Naive thymus-derived CD4-positive, alpha-beta T cell (primary cell): ENCODE data around the gene GTF2H4. TPM values are rescaled to one million over a fixed set of nuclear protein-coding genes. Genes with fewer than 3 reads are reported as not detected.

Experiments
- ATAC-seq: fragments of 150-1000 bp; cut with Tn5 transposase; 2 replicates; pipeline ENCODE4 v1.10.0; 2021; ENCODE audit warnings: mild to moderate bottlenecking, moderate library complexity
- CTCF ChIA-PET: fragments of 350-600 bp; sonication (Branson Sonifier 250); formaldehyde crosslinking; loops from one replicate; lab custom pipeline; 2021; ENCODE audit warnings: antibody characterized with exemption; lab: Charles Lee
- POLR2A ChIA-PET: fragments of 350-600 bp; sonication (Branson Sonifier 250); formaldehyde crosslinking; loops from one replicate; lab custom pipeline; 2021; ENCODE audit warnings: antibody characterized with exemption, inconsistent platforms; lab: Charles Lee
- DNase-seq, 9 donors: peaks; one replicate each; pipeline versions ENCODE4 v3.0.0 to v3.0.0-alpha.2; 2020 to 2022; ENCODE audit warnings: mixed read lengths in 1 of 9
- H3K27ac ChIP-seq: one replicate; pipeline ENCODE4 v1.7.0; 2013; ENCODE audit warnings: mild to moderate bottlenecking, low read depth, low read length, moderate library complexity
- H3K27me3 ChIP-seq, 2 donors: one replicate each; pipeline ENCODE4 v1.7.0; 2013; ENCODE audit warnings: low read length in 2 of 2, mild to moderate bottlenecking in 2 of 2, moderate library complexity in 2 of 2; ENCODE audit not compliant: control insufficient read depth in 2 of 2, insufficient read depth in 2 of 2
- H3K36me3 ChIP-seq, 3 experiments: 1 replicate in 2 of 3; 2 replicates in 1 of 3; pipeline ENCODE4 v1.7.0; 2013; ENCODE audit warnings: low read length in 3 of 3, mild to moderate bottlenecking in 3 of 3, moderate library complexity in 1 of 3; ENCODE audit not compliant: insufficient read depth in 3 of 3, control insufficient read depth in 2 of 3
- H3K4me1 ChIP-seq, 2 donors: one replicate each; pipeline ENCODE4 v1.7.0; 2013; ENCODE audit warnings: low read length in 2 of 2, mild to moderate bottlenecking in 2 of 2, moderate library complexity in 1 of 2; ENCODE audit not compliant: control insufficient read depth in 2 of 2, insufficient read depth in 2 of 2
- H3K4me3 ChIP-seq: 2 replicates; pipeline ENCODE4 v1.7.0; 2013; ENCODE audit warnings: mild to moderate bottlenecking, low read length
- H3K9me3 ChIP-seq, 3 experiments: 1 replicate in 2 of 3; 2 replicates in 1 of 3; pipeline ENCODE4 v1.7.0; 2013; ENCODE audit warnings: low read length in 3 of 3; ENCODE audit not compliant: control insufficient read depth in 2 of 3
- H3K27ac Mint-ChIP-seq, 9 donors: one replicate each; pipeline ENCODE4 v1.8.0; 2020 to 2022; ENCODE audit warnings: mixed read lengths in 9 of 9, mild to moderate bottlenecking in 8 of 9, moderate library complexity in 5 of 9, inconsistent platforms in 2 of 9
- H3K27me3 Mint-ChIP-seq, 5 donors: one replicate each; pipeline ENCODE4 v1.8.0; 2021 to 2022; ENCODE audit warnings: mixed read lengths in 5 of 5, mild to moderate bottlenecking in 1 of 5
- H3K36me3 Mint-ChIP-seq, 5 donors: one replicate each; pipeline ENCODE4 v1.8.0; 2020 to 2022; ENCODE audit warnings: mixed read lengths in 5 of 5, mild to moderate bottlenecking in 3 of 5, inconsistent platforms in 1 of 5
- H3K4me1 Mint-ChIP-seq, 7 donors: one replicate each; pipeline ENCODE4 v1.8.0; 2020 to 2022; ENCODE audit warnings: mixed read lengths in 7 of 7, mild to moderate bottlenecking in 3 of 7, inconsistent platforms in 1 of 7
- H3K4me3 Mint-ChIP-seq, 10 donors: one replicate each; pipeline ENCODE4 v1.8.0; 2020 to 2022; ENCODE audit warnings: mild to moderate bottlenecking in 10 of 10, mixed read lengths in 10 of 10, moderate library complexity in 6 of 10, inconsistent platforms in 2 of 10
- H3K9me3 Mint-ChIP-seq, 11 donors: one replicate each; pipeline ENCODE4 v1.8.0; 2020 to 2022; ENCODE audit warnings: mixed read lengths in 11 of 11, mild to moderate bottlenecking in 4 of 11, inconsistent platforms in 1 of 11, moderate library complexity in 1 of 11
- intact Hi-C, 2 donors: fragments of 100-400 bp; cut with micrococcal nuclease; formaldehyde crosslinking; loops; one replicate each; pipeline ENCODE4 v1.15.1; 2023
- polyA plus RNA-seq, 2 donors: library from polyadenylated mRNA; unstranded; fragments of 300-500 nt; fragmentation: Illumina TruSeq; gene quantifications; one replicate each; pipeline ENCODE4 v1.2.3, GENCODE V29; 2021
- total RNA-seq, 6 experiments: library from RNA in 5 of 6; stranded (reverse) in 5 of 6; gene quantifications; 1 replicate in 5 of 6; 2 replicates in 1 of 6; pipeline ENCODE4 v1.2.3 and lab custom pipeline; 2021 to 2026

Gene GTF2H4
- total and polyA plus RNA-seq, 7 experiments from 2014 or later = 8.0 to 42.3 (median 21.3) TPM

- CTCF ChIA-PET = interaction anchor here (0.6 to 0.7 kb wide), 2 partner anchors 60 to 571 kb away, joined by 3 read pairs; no protein-coding TSS in a partner anchor
- H3K4me1 Mint-ChIP-seq = peaks cover 15 to 35% (median 24%) of the 10 kb centered on the region in 7 donors
- POLR2A ChIA-PET = interaction anchor here (0.5 to 1.7 kb wide), 4 partner anchors 10 to 207 kb away, joined by 3 to 5 read pairs (median 4); no protein-coding TSS in a partner anchor
- H3K27me3 Mint-ChIP-seq = no peaks in the 10 kb centered on the region
- intact Hi-C loops = loop anchor here in 1 of 2 donors (10.0 kb wide), 1 partner anchor 275 kb away; the partner anchor contains the start of genes MRPS18B and PPP1R10
- H3K27me3 ChIP-seq = no peaks in the 10 kb centered on the region
- DNase-seq = no peak
- H3K4me3 Mint-ChIP-seq = no peak overlapping the region
- H3K27ac ChIP-seq = no peak overlapping the region
- peaks cover 0 to 19% (median 9%) of the 10 kb centered on the region in 5 donors for H3K36me3 Mint-ChIP-seq
- H3K9me3 Mint-ChIP-seq = no peaks in the 10 kb centered on the region
- H3K4me1 ChIP-seq = peaks cover 12 to 22% of the 10 kb centered on the region in 2 donors
- no peak overlapping the region for H3K27ac Mint-ChIP-seq
- H3K36me3 ChIP-seq = peaks cover 0 to 36% (median 0%) of the 10 kb centered on the region in 3 experiments
- ATAC-seq = no peak
- H3K9me3 ChIP-seq = no peaks in the 10 kb centered on the region
- H3K4me3 ChIP-seq = no peak overlapping the region
Measured at GRCh38 chr6:30889496-30889885, 18.5 kb upstream of the GTF2H4 start.

GRCh38 chr6:30889921-30890645 lies 17.9 kb upstream of the GTF2H4 start:
- Mint-ChIP-seq H3K9me3 (no peaks in the 10 kb centered on the region), H3K27ac (no peak overlapping the region), H3K4me3 (peak overlapping the region in 1 of 10 donors; percentile 38), H3K4me1 (peaks cover 20 to 32% (median 21%) of the 10 kb centered on the region in 7 donors), H3K36me3 (peaks cover 2 to 25% (median 12%) of the 10 kb centered on the region in 5 donors), H3K27me3 (no peaks in the 10 kb centered on the region)
- no peak overlapping the region for H3K27ac ChIP-seq
- peaks cover 0 to 41% (median 0%) of the 10 kb centered on the region in 3 experiments for H3K36me3 ChIP-seq
- ChIA-PET CTCF (interaction anchor here (0.6 to 0.7 kb wide), 3 partner anchors 318 to 579 kb away, joined by 3 read pairs; no protein-coding TSS in a partner anchor), POLR2A (interaction anchor here (1.7 kb wide), 1 partner anchor 22 kb away, joined by 5 read pairs; no protein-coding TSS in a partner anchor)
- DNase-seq (no peak), ATAC-seq (no peak)
- intact Hi-C loops = loop anchor here in 1 of 2 donors (10.0 kb wide), 1 partner anchor 275 kb away; the partner anchor contains the start of genes MRPS18B and PPP1R10
- peaks cover 8 to 18% of the 10 kb centered on the region in 2 donors for H3K4me1 ChIP-seq
- H3K9me3 ChIP-seq = no peaks in the 10 kb centered on the region
- H3K4me3 ChIP-seq = no peak overlapping the region
- H3K27me3 ChIP-seq = no peaks in the 10 kb centered on the region

DNA sequence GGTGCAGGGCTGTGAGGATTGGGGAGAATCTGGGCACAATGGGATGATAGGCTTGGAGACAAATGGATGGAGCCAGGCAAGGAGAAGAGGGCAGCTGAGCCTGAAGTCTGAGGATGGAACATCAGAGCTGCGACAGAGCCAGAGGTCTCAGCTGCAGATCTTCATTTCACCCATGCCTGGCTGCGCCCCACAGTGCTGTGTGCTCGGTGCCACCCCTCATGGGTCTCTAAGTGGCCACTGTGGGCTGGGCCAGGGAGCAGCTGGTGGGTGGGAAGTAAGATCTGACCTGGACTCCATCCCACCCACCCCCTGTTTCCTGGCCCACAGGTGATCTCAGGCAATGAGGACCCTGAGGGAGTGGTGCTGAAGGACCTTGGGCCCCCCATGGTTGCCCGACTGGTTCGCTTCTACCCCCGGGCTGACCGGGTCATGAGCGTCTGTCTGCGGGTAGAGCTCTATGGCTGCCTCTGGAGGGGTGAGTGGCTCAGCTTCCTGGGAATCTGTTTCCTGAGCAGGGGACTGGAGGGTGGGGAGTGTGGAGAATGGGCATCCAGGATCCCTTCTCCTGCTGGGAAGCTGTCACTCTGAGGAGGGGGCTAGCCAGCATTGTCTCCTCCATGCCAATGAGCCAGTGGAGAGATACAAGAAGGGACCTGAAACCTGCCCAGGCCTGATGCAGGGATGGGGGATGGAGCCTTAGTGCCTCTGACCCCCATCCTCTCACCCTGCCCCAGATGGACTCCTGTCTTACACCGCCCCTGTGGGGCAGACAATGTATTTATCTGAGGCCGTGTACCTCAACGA lies 17.2 kb upstream of the GTF2H4 start:
- peaks cover 13 to 24% (median 15%) of the 10 kb centered on the region in 7 donors for H3K4me1 Mint-ChIP-seq
- no peak for ATAC-seq
- Histone ChIP-seq H3K4me3 (no peak overlapping the region), H3K9me3 (no peaks in the 10 kb centered on the region), H3K27me3 (no peaks in the 10 kb centered on the region), H3K27ac (no peak overlapping the region), H3K36me3 (peaks cover 0 to 48% (median 0%) of the 10 kb centered on the region in 3 experiments), H3K4me1 (peaks cover under 1 to 11% of the 10 kb centered on the region in 2 donors)
- DNase-seq = no peak
- H3K27me3 Mint-ChIP-seq = no peaks in the 10 kb centered on the region
- H3K36me3 Mint-ChIP-seq = peaks cover 2 to 31% (median 13%) of the 10 kb centered on the region in 5 donors
- POLR2A ChIA-PET = interaction anchor here (1.7 kb wide), 1 partner anchor 22 kb away, joined by 5 read pairs; no protein-coding TSS in a partner anchor
- intact Hi-C loops = no loop called here
- no peak overlapping the region for H3K4me3 Mint-ChIP-seq
- no peak overlapping the region for H3K27ac Mint-ChIP-seq
- H3K9me3 Mint-ChIP-seq = no peaks in the 10 kb centered on the region
- CTCF ChIA-PET = interaction anchor here (0.6 to 0.9 kb wide), 3 partner anchors 12 to 580 kb away, joined by 3 read pairs; no protein-coding TSS in a partner anchor

DNA sequence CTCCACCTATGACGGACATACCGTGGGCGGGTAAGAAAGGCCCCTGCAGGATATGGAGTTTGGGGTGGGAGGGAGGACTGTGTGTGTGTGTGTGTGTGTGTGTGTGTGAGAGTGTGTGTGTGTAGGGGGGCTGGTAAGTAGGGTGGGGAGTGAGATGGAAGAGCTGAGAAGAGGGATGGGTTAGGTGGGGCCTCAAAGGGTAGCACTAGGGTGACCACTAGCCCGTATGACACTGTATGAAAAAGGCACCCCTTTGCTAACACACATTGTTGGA lies 16.6 kb upstream of the GTF2H4 start:
- Histone ChIP-seq H3K9me3 (no peaks in the 10 kb centered on the region), H3K4me1 (peaks cover 0 to 5% of the 10 kb centered on the region in 2 donors), H3K27ac (no peak overlapping the region), H3K36me3 (peaks cover 0 to 53% (median 0%) of the 10 kb centered on the region in 3 experiments), H3K4me3 (no peak overlapping the region), H3K27me3 (no peaks in the 10 kb centered on the region)
- POLR2A ChIA-PET = interaction anchor here (0.6 kb wide), 2 partner anchors 105 to 559 kb away, joined by 3 to 4 read pairs; no protein-coding TSS in a partner anchor
- DNase-seq (no peak), ATAC-seq (no peak)
- H3K36me3 Mint-ChIP-seq = peaks cover 2 to 31% (median 13%) of the 10 kb centered on the region in 5 donors
- H3K9me3 Mint-ChIP-seq = no peaks in the 10 kb centered on the region
- intact Hi-C loops = no loop called here
- peaks cover 7 to 19% (median 10%) of the 10 kb centered on the region in 7 donors for H3K4me1 Mint-ChIP-seq
- no peaks in the 10 kb centered on the region for H3K27me3 Mint-ChIP-seq
- no peak overlapping the region for H3K4me3 Mint-ChIP-seq
- H3K27ac Mint-ChIP-seq = peak overlapping the region in 1 of 9 donors; percentile 26
- CTCF ChIA-PET = interaction anchor here (0.9 kb wide), 1 partner anchor 13 kb away, joined by 3 read pairs; no protein-coding TSS in a partner anchor

- Mint-ChIP-seq H3K9me3 (no peaks in the 10 kb centered on the region), H3K27ac (peak overlapping the region in 1 of 9 donors; percentile 26), H3K4me1 (peaks cover 1 to 13% (median 6%) of the 10 kb centered on the region in 7 donors), H3K4me3 (no peak overlapping the region), H3K36me3 (peaks cover 2 to 35% (median 13%) of the 10 kb centered on the region in 5 donors), H3K27me3 (no peaks in the 10 kb centered on the region)
- DNase-seq (no peak), ATAC-seq (no peak)
- no peak overlapping the region for H3K27ac ChIP-seq
- H3K4me3 ChIP-seq = no peak overlapping the region
- intact Hi-C loops = no loop called here
- ChIA-PET CTCF (no interaction called here), POLR2A (interaction anchor here (0.6 kb wide), 2 partner anchors 105 to 560 kb away, joined by 3 to 4 read pairs; no protein-coding TSS in a partner anchor)
- no peaks in the 10 kb centered on the region for H3K9me3 ChIP-seq
- H3K27me3 ChIP-seq = no peaks in the 10 kb centered on the region
- no peaks in the 10 kb centered on the region for H3K4me1 ChIP-seq
- H3K36me3 ChIP-seq = peaks cover 0 to 59% (median 0%) of the 10 kb centered on the region in 3 experiments
Measured at GRCh38 chr6:30891816-30892538, 16.0 kb upstream of the GTF2H4 start.
